Activated CD4-positive, alpha-beta T cell treated with anti-CD3 and anti-CD28 coated beads for 48 hours (primary cell): ENCODE measurements around the gene CABYR.
"Not testable (repeated sequence)": the region's sequence is repeated elsewhere in the genome, so short reads cannot be mapped to it uniquely, and the experiment has no call there.

ENCODE experiments used
- DNase-seq: peaks from one replicate; pipeline ENCODE4 v3.0.0-alpha.2; 2020

Gene CABYR

DNA sequence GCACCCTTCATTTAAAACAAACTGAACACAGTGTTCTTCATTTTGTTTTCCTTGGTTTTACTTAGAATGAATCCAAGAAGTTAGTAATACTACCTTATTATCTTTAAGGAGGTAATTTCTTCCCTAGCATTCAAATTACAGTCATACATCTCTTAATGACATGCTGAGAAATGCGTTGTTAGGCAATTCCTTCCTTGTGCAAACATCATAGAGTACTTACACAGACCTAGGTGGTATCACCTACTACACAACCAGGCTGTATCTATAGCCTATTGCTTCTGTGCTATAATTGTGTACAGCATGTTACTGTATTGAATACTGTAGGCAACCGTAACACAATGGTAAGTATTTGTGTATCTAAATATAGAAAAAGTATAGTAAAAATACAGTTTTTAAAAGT lies 8.4 kb upstream of the CABYR start:
- DNase-seq = no peak

DNA sequence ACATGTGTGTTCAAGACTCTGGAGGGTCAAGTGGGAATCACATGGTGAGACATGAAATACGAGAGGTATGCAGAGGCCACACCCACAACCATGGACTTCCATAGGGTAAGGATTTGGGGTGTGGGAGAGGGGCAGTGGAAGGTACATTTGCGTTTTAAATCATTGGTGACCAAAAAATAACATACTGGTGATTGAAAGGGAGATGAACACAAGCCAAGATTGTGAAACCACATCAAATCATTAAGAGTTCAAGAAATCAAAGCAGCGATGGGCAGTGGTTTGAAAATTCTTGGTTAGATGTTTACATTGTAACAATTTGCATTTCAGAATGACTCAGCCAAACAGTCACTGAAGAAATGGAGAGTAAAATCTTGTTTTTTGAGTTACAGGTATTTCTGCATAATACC lies 1.9 kb upstream of the CABYR start:
- no peak for DNase-seq

GRCh38 chr18:24138409-24138788 lies 463 bp upstream of the CABYR start:
- DNase-seq = no peak

DNA sequence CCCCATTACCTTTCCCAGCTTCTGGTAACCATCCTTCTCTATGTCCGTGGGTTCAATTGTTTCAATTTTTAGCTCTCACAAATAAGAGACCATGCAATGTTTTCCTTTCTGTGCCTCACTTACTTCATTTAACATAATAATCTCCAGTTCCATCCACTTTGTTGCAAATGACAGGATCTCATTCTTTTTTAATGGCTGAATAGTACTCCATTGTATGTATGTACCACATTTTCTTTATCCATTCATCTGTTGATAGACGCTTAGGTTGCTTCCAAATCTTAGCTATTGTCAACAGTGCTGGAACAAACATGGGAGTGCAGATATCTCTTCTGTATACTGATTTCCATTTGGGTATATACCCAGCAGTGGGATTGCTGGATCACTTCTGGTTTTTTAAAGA lies 1.8 kb downstream of the CABYR start:
- DNase-seq = no peak

DNA sequence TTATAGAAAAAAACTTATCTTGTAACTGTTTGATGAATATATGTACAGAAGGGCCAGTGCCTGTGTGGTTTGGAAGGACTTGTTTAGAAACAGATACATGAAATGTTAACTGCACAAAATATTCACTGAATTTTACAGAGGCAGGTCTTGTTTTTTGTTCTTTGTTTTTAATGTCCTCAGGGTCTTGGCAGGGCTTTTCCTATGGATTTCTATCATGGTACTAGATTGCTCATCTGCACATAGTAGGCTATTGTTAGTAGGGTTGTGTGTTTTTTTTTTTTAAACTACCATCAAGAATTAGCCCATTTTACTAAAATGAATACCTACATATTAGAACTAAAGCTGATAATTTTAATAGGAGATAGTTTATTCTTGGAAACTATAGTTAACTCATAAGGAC lies 3.5 kb downstream of the CABYR start:
- DNase-seq = no peak

DNA sequence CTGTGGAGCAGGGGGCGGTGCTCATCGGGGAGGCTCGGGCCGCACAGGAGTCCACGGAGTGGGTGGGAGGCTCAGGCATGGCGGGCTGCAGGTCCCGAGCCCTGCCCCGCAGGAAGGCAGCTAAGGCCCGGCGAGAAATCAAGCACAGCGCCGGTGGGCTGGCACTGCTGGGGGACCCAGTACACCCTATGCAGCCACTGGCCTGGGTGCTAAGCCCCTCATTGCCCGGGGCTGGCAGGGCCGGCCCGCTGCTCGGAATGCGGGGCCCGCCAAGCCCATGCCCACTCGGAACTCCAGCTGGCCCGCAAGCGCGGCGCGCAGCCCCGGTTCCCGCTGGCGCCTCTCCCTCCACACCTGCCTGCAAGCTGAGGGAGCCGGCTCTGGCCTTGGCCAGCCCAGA lies 10.7 kb downstream of the CABYR start:
- DNase-seq = not testable (repeated sequence)

DNA sequence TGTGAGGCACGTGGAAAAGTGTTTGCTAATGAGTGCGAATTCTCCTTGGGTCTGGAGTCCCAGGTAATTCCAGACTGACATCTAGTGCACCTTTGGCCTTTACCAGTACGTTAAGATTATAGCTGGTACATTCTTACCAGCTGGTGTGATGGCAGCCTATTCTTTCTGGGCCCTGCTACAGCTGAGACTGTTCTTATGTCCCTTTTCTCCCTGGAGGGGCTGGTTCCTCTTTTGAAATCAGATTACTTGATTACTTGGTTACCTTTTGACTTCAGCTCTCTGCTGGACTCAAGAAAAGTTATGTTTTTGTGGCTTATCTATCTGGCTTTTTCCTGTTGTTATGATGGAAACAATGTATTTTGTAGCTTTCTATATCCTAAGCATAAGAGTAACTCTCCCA lies 14.5 kb downstream of the CABYR start:
- no peak for DNase-seq

DNA sequence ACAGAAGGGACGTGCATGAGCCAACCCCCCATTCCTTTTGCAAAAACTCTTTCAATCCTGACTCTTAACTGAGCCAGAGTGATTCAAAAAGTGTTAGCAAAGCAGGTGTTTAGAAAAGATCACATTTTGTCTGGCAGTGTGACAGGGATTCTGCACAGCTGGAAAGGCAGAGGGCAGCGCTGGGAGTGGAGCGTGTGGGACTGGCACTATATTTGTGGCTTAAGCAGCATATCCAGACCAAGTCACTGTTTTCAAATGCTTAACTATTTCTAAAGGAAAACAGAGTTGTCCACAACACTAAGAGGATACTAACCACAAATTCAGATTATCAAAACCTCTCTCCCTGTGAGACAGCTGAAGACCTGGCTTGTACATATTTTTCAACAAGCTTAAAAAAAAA lies 19.0 kb downstream of the CABYR start:
- no peak for DNase-seq

DNA sequence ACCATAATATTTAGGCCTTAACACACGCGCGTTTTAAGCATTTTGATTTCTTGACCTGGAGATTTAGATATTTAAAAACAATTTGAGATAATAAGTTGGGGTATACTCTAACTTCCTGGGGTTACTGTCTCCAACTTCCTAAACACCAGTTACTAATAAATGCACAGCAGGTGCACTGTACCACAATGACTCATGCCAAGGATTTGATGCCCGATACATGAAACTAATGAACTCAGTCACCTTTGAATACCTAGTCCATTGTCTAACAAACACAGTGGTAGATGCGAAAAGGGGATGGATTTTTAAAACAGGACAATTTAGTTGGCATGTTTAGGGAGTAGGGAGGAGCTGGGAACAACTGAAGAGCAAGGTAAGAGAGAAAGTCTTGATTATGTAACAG lies 21.2 kb downstream of the CABYR start:
- DNase-seq = no peak

DNA sequence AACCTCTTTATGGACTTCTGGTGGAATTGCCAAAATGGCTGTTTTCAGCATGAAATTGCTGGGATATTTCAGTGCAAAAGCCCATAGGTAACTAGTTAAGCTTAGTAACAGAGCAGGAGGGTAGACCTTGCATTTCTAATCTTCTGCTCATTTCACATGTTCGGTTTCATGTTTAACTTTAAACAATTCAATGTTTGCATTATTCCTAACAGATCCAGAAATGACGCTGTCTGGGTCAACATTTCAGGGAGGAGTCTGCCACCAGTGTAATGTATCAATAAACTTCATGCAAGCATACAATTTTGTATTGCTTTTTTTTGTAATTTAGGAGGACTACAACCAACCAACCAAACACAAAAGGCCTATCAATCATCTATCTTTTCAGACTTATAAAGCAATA lies 22.4 kb downstream of the CABYR start:
- no peak for DNase-seq

DNA sequence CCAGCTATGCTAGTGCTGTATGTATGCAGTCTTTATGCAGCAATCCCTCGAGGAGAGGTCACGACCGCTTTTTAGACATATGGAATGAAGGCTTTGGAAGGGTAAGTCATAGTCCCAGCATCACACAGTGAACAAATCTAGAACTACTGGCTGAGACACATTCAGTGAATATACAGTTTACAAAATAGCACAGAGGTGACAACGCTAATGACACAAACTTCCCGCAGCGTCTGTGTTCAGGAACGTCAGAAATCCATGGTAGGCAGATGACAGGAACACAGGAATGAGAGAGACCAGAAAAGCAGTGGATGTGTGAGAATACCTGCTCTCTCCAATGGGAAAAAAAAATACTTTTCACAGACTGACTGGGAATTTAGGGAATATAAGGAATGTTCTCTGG lies 29.6 kb downstream of the CABYR start:
- DNase-seq = no peak

DNA sequence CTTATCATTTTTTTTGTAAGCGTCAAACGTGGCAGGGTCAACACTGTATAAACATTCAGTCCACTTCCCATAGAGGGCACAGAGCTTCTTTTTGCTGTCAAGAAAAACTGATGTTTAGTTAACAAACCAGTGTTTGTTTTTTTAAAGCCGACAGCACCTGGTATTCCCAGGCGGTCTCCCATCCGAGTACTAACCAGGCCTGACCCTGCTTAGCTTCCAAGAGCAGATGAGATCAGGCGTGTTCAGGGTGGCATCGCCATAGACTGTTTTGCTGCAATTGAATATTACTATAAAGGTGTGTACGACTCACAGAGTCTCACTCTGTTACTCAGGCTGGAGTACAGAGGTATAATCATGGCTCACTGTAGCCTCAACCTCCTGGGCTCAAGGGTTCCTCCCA lies 31.5 kb downstream of the CABYR start:
- DNase-seq = peak; percentile 14

DNA sequence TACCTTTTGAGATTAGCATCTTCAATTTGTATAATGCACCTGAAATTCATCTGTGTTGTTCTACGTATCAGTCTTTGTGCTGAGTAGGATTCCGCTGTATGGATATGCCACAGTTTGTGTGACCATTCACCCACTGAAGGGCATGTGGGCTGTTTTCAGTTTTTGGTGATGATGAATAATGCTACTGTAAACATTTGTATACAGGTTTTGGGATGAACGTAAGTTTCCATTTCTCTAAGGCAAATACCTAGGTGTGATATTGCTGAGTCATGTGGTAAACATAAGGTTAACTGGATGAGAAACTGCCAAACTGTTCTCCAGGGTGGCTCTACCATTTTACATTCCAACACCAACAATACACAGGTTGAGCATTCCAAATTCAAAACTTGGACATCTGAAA lies 35.1 kb downstream of the CABYR start:
- DNase-seq = peak; percentile 10

- DNase-seq = peak; percentile 77
These were observed 38.0 kb downstream of the CABYR start for GRCh38 chr18:24176727-24177416.

DNA sequence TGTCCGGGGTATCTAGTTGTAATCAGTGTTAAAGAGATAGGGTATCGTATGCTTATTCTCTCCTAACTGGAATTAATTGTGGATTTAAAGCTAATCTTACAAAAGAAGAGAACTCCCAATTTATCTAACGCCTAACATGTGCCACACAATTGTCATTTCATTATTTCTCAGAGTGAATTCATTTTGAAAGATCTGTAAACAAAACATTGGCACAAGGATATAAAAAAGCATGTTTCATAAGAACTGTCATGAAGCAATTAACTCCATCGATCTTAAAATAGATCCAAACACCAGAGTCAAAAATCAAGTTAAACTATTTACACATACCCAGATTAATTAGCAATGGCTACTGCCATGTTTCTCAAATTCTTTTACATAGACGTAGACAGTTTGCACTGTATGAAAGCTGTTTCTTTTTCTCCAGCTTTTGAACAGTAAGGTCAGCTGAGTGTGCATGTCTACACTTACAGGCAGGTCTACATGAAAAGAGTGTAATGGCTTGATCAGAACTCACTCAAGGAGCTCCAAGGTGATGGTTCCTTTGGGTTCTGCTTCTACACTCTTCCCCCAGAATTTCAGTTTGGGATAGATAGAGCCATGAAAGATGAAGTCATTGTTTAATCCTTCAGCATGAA lies 38.8 kb downstream of the CABYR start:
- DNase-seq = no peak

- DNase-seq = no peak
These were observed 41.2 kb downstream of the CABYR start for GRCh38 chr18:24180048-24180447.

GRCh38 chr18:24181806-24182205 lies 42.9 kb downstream of the CABYR start:
- no peak for DNase-seq

DNA sequence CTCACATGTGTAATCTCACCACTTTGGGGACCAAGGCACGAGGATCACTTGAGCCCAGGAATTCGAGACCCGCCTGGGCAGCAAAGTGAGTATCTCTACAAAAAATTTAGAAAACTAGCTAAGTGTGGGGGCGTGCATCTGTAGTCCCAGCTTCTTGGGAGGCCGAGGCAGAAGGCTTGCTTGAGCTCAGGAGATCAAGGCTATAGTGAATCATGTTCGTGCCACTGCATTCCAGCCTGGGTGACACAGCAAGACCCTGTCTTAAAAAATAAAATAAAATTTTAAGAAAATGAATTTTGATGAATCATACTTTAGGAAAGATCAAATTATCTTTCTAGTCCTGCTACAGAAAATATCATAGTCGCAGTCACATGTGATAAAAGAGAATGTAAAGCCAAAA lies 46.9 kb downstream of the CABYR start:
- DNase-seq = no peak

DNA sequence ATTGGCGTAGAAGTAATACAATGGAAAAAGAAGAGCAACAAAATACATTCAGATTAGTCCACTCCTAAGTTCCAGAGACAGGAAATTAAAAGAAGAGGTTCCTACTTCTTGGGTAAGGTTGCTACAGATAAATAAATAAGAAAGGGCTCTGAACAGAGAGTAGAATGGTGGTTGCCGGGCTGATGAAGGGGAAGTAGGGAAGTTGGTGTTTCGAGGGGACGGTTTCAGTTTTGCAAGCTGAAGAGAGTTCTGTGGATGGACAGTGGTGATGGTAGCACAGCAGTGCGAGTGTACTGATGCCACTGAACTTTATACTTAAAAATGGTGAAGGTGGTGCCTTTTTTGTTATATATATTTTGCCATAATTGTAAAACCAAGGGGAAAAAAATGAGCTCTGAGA lies 48.2 kb downstream of the CABYR start:
- no peak for DNase-seq

DNA sequence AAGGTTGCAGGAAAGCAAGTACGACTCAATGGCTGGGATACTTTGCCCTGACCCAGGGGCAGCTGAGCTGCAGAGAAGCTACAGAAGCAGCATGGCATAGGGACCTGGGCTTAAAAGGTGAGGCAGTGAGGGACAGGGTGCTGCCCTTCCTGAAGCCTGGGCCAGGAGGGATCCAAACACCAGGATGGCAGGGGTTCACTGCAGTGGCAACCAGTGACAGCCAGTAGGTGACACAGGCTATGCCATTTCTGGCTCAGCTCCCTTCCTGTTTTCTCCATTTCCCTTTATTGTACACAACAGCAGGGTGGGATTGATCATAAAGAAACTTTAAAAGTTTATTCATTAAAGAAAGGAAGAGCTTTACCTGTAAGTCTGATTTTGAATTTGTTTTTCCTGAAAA lies 48.8 kb downstream of the CABYR start:
- no peak for DNase-seq

GRCh38 chr18:24188120-24188519 lies 49.3 kb downstream of the CABYR start:
- DNase-seq = no peak

DNA sequence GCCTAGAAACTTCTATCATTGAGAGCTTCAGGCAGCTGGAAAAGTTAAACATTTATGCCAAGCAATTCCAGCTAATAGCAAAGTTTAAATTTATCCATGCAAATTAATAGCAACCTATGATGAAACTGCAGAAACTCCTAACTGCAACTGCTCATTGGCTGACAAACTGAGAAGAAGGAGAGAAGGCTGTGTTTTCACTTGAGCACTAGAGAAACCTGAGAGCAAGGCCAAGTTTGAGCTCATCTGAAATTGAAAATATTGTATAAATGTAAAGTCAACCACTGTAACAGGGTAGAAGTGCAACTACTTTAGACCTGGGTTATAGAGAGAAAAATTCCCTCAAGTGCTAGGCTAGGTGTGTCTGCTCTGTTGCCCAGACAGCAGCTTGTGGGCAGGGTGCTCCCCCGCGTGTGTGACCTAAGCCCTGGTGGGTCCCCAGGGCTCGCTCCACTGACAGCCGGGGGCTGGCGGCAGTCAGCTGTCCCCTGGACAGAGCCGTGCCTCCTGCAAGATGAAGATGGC lies 50.2 kb downstream of the CABYR start:
- no peak for DNase-seq

GRCh38 chr18:24189664-24190346 lies 50.9 kb downstream of the CABYR start:
- no peak for DNase-seq

GRCh38 chr18:24190590-24190989 lies 51.7 kb downstream of the CABYR start:
- DNase-seq = no peak
